Measurements from ENCODE around the gene RFX2. TPM values are rescaled to one million over a fixed set of nuclear protein-coding genes. Genes with fewer than 3 reads are reported as not detected.
A peak's percentile ranks its signal among the peaks of the same experiment; 100 is the strongest.

Gene RFX2
- total and polyA plus RNA-seq, 9 of the 15 experiments (the other 6 are each of a cell fraction or from before 2014, with no cell fraction given), result 3.6 to 18.7 (median 8.7) TPM

DNA sequence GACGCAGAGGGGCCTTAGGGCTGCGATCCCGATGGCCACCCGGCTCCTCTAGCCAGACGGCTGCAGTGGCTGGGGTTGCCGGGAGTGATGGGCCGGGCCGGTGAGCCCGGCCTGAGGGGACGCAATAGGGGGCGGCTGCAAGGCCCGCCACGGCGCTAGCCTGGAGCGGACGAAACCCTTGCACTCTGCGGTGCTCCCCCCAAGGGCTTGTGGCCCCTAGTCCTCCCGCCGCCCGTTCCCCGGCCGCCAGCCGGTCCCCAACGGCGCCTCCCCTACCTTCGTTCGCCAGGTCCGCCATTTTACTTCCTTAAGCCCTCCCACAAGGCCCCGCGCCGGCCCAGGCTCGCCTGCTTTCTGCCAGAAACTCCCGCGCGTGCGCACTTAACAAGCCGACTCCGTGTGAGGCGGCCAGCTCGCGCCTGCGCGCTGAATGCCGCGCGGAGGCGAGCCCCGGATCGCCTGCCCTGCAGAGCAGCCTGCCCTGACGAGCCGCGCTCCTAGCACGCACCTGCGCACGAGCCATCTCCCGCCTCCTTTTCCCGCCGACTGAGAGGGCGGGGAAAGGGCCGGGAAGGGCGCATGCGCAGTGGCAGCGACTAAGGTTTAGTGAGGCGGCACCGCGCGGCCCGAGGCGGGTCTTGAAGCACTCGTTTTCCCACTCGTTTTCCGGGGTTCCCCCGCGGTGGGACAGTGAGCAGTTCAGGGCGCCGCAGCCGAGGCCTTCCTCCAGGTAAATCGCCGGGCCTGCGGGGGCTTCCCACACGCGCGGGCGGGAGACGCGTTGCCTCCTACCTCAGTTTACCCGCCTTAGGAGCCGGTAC is 132.3 kb downstream of the RFX2 start, which contains the start of gene RANBP3 (continued):
- TF ChIP-seq, protein P1, sequence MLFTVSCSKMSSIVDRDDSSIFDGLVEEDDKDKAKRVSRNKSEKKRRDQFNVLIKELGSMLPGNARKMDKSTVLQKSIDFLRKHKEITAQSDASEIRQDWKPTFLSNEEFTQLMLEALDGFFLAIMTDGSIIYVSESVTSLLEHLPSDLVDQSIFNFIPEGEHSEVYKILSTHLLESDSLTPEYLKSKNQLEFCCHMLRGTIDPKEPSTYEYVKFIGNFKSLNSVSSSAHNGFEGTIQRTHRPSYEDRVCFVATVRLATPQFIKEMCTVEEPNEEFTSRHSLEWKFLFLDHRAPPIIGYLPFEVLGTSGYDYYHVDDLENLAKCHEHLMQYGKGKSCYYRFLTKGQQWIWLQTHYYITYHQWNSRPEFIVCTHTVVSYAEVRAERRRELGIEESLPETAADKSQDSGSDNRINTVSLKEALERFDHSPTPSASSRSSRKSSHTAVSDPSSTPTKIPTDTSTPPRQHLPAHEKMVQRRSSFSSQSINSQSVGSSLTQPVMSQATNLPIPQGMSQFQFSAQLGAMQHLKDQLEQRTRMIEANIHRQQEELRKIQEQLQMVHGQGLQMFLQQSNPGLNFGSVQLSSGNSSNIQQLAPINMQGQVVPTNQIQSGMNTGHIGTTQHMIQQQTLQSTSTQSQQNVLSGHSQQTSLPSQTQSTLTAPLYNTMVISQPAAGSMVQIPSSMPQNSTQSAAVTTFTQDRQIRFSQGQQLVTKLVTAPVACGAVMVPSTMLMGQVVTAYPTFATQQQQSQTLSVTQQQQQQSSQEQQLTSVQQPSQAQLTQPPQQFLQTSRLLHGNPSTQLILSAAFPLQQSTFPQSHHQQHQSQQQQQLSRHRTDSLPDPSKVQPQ (CRISPR knock-in tag; IDR thresholded peaks at IDR 0.05; ENCODE audit: borderline replicate concordance), result 0 out of 2 replicates have a peak, but pooled peaks have one; percentile 45
- TF ChIP-seq TEAD1 (CRISPR knock-in tag; IDR thresholded peaks at IDR 0.05), result peak in 1 of 2 experiments; percentile 73; a peak in 1 of 4 replicates
- TF ChIP-seq ETV5 (CRISPR knock-in tag; IDR thresholded peaks at IDR 0.05; ENCODE audit: low read depth), result peak; percentile 63; the same call in 1 of the 2 replicates
- peak; percentile 58 for TF ChIP-seq GABPB1 (CRISPR knock-in tag; IDR thresholded peaks at IDR 0.05)
- TF ChIP-seq POLR2A (conservative IDR thresholded peaks at IDR 0.05), result peak; percentile 90
- TF ChIP-seq, protein P2, sequence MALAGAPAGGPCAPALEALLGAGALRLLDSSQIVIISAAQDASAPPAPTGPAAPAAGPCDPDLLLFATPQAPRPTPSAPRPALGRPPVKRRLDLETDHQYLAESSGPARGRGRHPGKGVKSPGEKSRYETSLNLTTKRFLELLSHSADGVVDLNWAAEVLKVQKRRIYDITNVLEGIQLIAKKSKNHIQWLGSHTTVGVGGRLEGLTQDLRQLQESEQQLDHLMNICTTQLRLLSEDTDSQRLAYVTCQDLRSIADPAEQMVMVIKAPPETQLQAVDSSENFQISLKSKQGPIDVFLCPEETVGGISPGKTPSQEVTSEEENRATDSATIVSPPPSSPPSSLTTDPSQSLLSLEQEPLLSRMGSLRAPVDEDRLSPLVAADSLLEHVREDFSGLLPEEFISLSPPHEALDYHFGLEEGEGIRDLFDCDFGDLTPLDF (CRISPR knock-in tag; IDR thresholded peaks at IDR 0.05), result peak; percentile 99
- TF ChIP-seq HDGF (IDR thresholded peaks at IDR 0.05), result no peak
- TF ChIP-seq SIN3B (IDR thresholded peaks at IDR 0.05; ENCODE audit: low read depth), result peak; percentile 96
- TF ChIP-seq KHSRP (IDR thresholded peaks at IDR 0.05), result no peak
- TF ChIP-seq NELFE (IDR thresholded peaks at IDR 0.05; ENCODE audit: insufficient read depth, insufficient read length), result no peak
- no peak for TF ChIP-seq XRCC5 (IDR thresholded peaks at IDR 0.05; ENCODE audit: low read depth, low read length)
- TF ChIP-seq CCNT2 (IDR thresholded peaks at IDR 0.05; ENCODE audit: borderline replicate concordance, extremely low read depth, insufficient read length, low read depth, low read length), result peak; percentile 86
- peak; percentile 60; the same call in 1 of the 2 replicates for TF ChIP-seq CEBPG (CRISPR knock-in tag; IDR thresholded peaks at IDR 0.05)
- TF ChIP-seq CEBPG (tag; conservative IDR thresholded peaks at IDR 0.05 in 1 of 2, IDR thresholded peaks at IDR 0.05 in 1 of 2), result no peak
- TF ChIP-seq ZSCAN32 (CRISPR knock-in tag; IDR thresholded peaks at IDR 0.05), result peak; percentile 51; the same call in 1 of the 2 replicates
- peak in 1 of 2 experiments; percentile 65; a peak in 2 of 4 replicates for TF ChIP-seq HDAC1 (IDR thresholded peaks at IDR 0.05)
- TF ChIP-seq ESRRA (IDR thresholded peaks at IDR 0.05; ENCODE audit: borderline replicate concordance, low read depth), result 0 out of 2 replicates have a peak, but pooled peaks have one; percentile 9
- TF ChIP-seq, protein P3, sequence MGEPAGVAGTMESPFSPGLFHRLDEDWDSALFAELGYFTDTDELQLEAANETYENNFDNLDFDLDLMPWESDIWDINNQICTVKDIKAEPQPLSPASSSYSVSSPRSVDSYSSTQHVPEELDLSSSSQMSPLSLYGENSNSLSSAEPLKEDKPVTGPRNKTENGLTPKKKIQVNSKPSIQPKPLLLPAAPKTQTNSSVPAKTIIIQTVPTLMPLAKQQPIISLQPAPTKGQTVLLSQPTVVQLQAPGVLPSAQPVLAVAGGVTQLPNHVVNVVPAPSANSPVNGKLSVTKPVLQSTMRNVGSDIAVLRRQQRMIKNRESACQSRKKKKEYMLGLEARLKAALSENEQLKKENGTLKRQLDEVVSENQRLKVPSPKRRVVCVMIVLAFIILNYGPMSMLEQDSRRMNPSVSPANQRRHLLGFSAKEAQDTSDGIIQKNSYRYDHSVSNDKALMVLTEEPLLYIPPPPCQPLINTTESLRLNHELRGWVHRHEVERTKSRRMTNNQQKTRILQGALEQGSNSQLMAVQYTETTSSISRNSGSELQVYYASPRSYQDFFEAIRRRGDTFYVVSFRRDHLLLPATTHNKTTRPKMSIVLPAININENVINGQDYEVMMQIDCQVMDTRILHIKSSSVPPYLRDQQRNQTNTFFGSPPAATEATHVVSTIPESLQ (CRISPR knock-in tag; IDR thresholded peaks at IDR 0.05), result peak; percentile 100
- no peak for TF ChIP-seq ZNF3 (CRISPR knock-in tag; IDR thresholded peaks at IDR 0.05)
- TF ChIP-seq, protein P4, sequence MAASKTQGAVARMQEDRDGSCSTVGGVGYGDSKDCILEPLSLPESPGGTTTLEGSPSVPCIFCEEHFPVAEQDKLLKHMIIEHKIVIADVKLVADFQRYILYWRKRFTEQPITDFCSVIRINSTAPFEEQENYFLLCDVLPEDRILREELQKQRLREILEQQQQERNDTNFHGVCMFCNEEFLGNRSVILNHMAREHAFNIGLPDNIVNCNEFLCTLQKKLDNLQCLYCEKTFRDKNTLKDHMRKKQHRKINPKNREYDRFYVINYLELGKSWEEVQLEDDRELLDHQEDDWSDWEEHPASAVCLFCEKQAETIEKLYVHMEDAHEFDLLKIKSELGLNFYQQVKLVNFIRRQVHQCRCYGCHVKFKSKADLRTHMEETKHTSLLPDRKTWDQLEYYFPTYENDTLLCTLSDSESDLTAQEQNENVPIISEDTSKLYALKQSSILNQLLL (CRISPR knock-in tag; IDR thresholded peaks at IDR 0.05; ENCODE audit: borderline replicate concordance), result no peak
- no peak for TF ChIP-seq PHTF2 (CRISPR knock-in tag; IDR thresholded peaks at IDR 0.05)
